GM19099 (cell line): ENCODE results near the gene PLXNB1.

Experiments
- POLR2A ChIP-seq: IDR thresholded peaks from 3 replicates; pipeline ENCODE4 v1.6.1; 2011; ENCODE audit warnings: low read depth; ENCODE audit not compliant: insufficient read length; ENCODE audit errors: extremely low read depth

The PLXNB1 gene

GRCh38 chr3:48429317-48429959 lies 448 bp downstream of the PLXNB1 start:
- peak; percentile 46 for TF ChIP-seq POLR2A

GRCh38 chr3:48428572-48429316 lies 1.1 kb downstream of the PLXNB1 start:
- no peak for TF ChIP-seq POLR2A

GRCh38 chr3:48428088-48428571 lies 1.8 kb downstream of the PLXNB1 start:
- TF ChIP-seq POLR2A, result no peak

- no peak for TF ChIP-seq POLR2A
Observed at GRCh38 chr3:48427630-48427962, 2.3 kb downstream of the PLXNB1 start.

GRCh38 chr3:48426944-48427629 lies 2.8 kb downstream of the PLXNB1 start:
- no peak for TF ChIP-seq POLR2A

- no peak for TF ChIP-seq POLR2A
Observed at GRCh38 chr3:48426401-48426909, 3.4 kb downstream of the PLXNB1 start.

- no peak for TF ChIP-seq POLR2A
Observed at GRCh38 chr3:48425281-48425812, 4.5 kb downstream of the PLXNB1 start.

- TF ChIP-seq POLR2A, result no peak
Observed at GRCh38 chr3:48423883-48424695, 5.8 kb downstream of the PLXNB1 start.

- no peak for TF ChIP-seq POLR2A
Observed at GRCh38 chr3:48423241-48423882, 6.5 kb downstream of the PLXNB1 start.

- no peak for TF ChIP-seq POLR2A
Observed at GRCh38 chr3:48422681-48423080, 7.2 kb downstream of the PLXNB1 start.

GRCh38 chr3:48422272-48422671 lies 7.6 kb downstream of the PLXNB1 start:
- TF ChIP-seq POLR2A, result no peak

- TF ChIP-seq POLR2A, result no peak
Observed at GRCh38 chr3:48420561-48420960, 9.3 kb downstream of the PLXNB1 start.

GRCh38 chr3:48419597-48419996 lies 10.3 kb downstream of the PLXNB1 start:
- no peak for TF ChIP-seq POLR2A

GRCh38 chr3:48419149-48419548 lies 10.7 kb downstream of the PLXNB1 start:
- TF ChIP-seq POLR2A, result no peak
